ENCODE measurements around the gene PPP2R3B.

Gene PPP2R3B

GRCh38 chrX:291411-291901, 95.3 kb downstream of the PPP2R3B start:
- DNase-seq, result no peak

GRCh38 chrX:290476-291166, 96.1 kb downstream of the PPP2R3B start:
- DNase-seq, result no peak

- DNase-seq, result no peak
Measured at GRCh38 chrX:288561-288991, 98.1 kb downstream of the PPP2R3B start.

- no peak for DNase-seq
Measured at GRCh38 chrX:287670-288069, 99.0 kb downstream of the PPP2R3B start.

- DNase-seq, result no peak
Measured at GRCh38 chrX:285076-285677, 101.5 kb downstream of the PPP2R3B start.

All from NCI-H69 (cell line).